OCI-LY1 (cell line): ENCODE data around the gene FAM111B.

Experiments
- CTCF ChIP-seq: fragments of 200-600 bp; sonication (generic), shearing (Covaris generic); IDR thresholded peaks from 2 replicates; pipeline ENCODE4 v1.5.1; 2017; ENCODE audit warnings: mild to moderate bottlenecking, antibody characterized with exemption, low read length, moderate library complexity, mixed read lengths
- EZH2 ChIP-seq: fragments of 200-600 bp; sonication (generic), shearing (Covaris generic); IDR thresholded peaks from 2 replicates; pipeline ENCODE4 v1.8.0; 2017; ENCODE audit warnings: borderline replicate concordance, mixed run types, mild to moderate bottlenecking, antibody characterized with exemption, low read length, moderate library complexity, mixed read lengths

GRCh38 chr11:59154610-59155009, 47.6 kb downstream of the FAM111B start:
- no peak for TF ChIP-seq CTCF
- TF ChIP-seq EZH2, result no peak
